Left cardiac atrium (tissue), 4 donors: ENCODE data around the gene FREM3. TPM values are rescaled to one million over a fixed set of nuclear protein-coding genes. Genes with fewer than 3 reads are reported as not detected.
"Not testable (repeated sequence)": the region's sequence is repeated elsewhere in the genome, so short reads cannot be mapped to it uniquely, and the experiment has no call there.

ENCODE experiments used
- ATAC-seq, 2 donors: fragments of 200-7000 bp; cut with Tn5 transposase; one replicate each; pipeline ENCODE4 v1.9.1; 2020; ENCODE audit warnings: mild to moderate bottlenecking in 2 of 2, moderate library complexity in 2 of 2
- DNase-seq: peaks from one replicate; pipeline ENCODE4 v3.0.0-alpha.2; 2020
- intact Hi-C, 2 donors: fragments of 100-400 bp; cut with DNase I; formaldehyde crosslinking; loops; one replicate each; pipeline versions ENCODE4 v1.14.1 to v1.15.1; 2022 to 2023
- long read RNA-seq: library from polyadenylated mRNA; unstranded; transcript quantifications from one replicate; pipeline ENCODE4 v2.0.0, GENCODE V29; 2021
- total RNA-seq, 2 donors: library from RNA; stranded (reverse); fragmentation: NEBNext Ultra II Directional; extraction: Animal tissue kit (Norgen Biotek cat#: 25700); gene quantifications; one replicate each; pipeline ENCODE4 v1.2.1, GENCODE V29; 2021
- donor health status: DM: no; HTN: yes; CAD: no.
- donor health status: DM: no; HTN: yes; CAD: no; lungs with severe emphysema.
- donor health status: DM: yes; HTN: yes; CAD: no.
- donor health status: Dilated cardiomyopathy.

Gene FREM3
- under 1 TPM in 1 of 2 donors, not detected in 1; 0.08 TPM for total RNA-seq
- long read RNA-seq, full-length matches to known transcripts: 1 of 2 reads
- long read RNA-seq, partial matches to known transcripts: 0 of 2 reads
- long read RNA-seq, other reads (novel, unspliced or antisense): 1 of 2 reads

- intact Hi-C loops: no loop called here
- peak; percentile 34 to 67 for ATAC-seq
- no peak for DNase-seq
Measured at GRCh38 chr4:143700416-143701352, at the start of gene FREM3. FREM3 (minus strand) TSS chr4:143700675; CDS start chr4:143700675, 0 bp downstream.

- no peak for ATAC-seq
- DNase-seq: no peak
- intact Hi-C loops: no loop called here
Measured at GRCh38 chr4:143745874-143746273, 45.4 kb upstream of the FREM3 start.

- no peak for DNase-seq
- no peak for ATAC-seq
- intact Hi-C loops: no loop called here
Measured at GRCh38 chr4:143743591-143743990, 43.1 kb upstream of the FREM3 start.

- intact Hi-C loops: no loop called here
- DNase-seq: no peak
- no peak for ATAC-seq
Measured at GRCh38 chr4:143742834-143743233, 42.4 kb upstream of the FREM3 start.

GRCh38 chr4:143736861-143737260 is 36.4 kb upstream of the FREM3 start:
- intact Hi-C loops: no loop called here
- no peak for ATAC-seq
- no peak for DNase-seq

GRCh38 chr4:143736061-143736460 is 35.6 kb upstream of the FREM3 start:
- intact Hi-C loops, ATAC-seq, DNase-seq: not testable (repeated sequence)

- DNase-seq (no peak), ATAC-seq (peak; percentile 23 to 50)
- intact Hi-C loops: no loop called here
Measured at GRCh38 chr4:143728166-143728565, 27.7 kb upstream of the FREM3 start.

- intact Hi-C loops: no loop called here
- ATAC-seq: no peak
- DNase-seq: no peak
Measured at GRCh38 chr4:143726714-143727113, 26.2 kb upstream of the FREM3 start.

GRCh38 chr4:143721317-143721716 is 20.8 kb upstream of the FREM3 start:
- DNase-seq (no peak), ATAC-seq (no peak)
- intact Hi-C loops: no loop called here

GRCh38 chr4:143718748-143719147 is 18.3 kb upstream of the FREM3 start:
- DNase-seq, ATAC-seq, intact Hi-C loops: not testable (repeated sequence)

GRCh38 chr4:143713955-143714625 is 13.6 kb upstream of the FREM3 start:
- no peak for DNase-seq
- intact Hi-C loops: no loop called here
- ATAC-seq: no peak

GRCh38 chr4:143713553-143713952 is 13.1 kb upstream of the FREM3 start:
- intact Hi-C loops: no loop called here
- DNase-seq (no peak), ATAC-seq (no peak)

- ATAC-seq: no peak
- DNase-seq: no peak
- intact Hi-C loops: no loop called here
Measured at GRCh38 chr4:143712155-143712550, 11.7 kb upstream of the FREM3 start.

- intact Hi-C loops: no loop called here
- ATAC-seq (no peak), DNase-seq (no peak)
Measured at GRCh38 chr4:143711543-143712154, 11.2 kb upstream of the FREM3 start.

GRCh38 chr4:143701365-143701764 is 890 bp upstream of the FREM3 start:
- intact Hi-C loops: no loop called here
- DNase-seq (no peak), ATAC-seq (no peak)

- DNase-seq (peak; percentile 41), ATAC-seq (peak; percentile 68 to 73)
Measured at GRCh38 chr4:143700046-143700415, 444 bp downstream of the FREM3 start.

GRCh38 chr4:143699331-143700045 is 987 bp downstream of the FREM3 start:
- intact Hi-C loops: no loop called here
- DNase-seq: no peak
- peak in 1 of 2 donors; percentile 8 for ATAC-seq

More at GRCh38 chr4:143700046-143700415, 444 bp downstream of the FREM3 start:
- intact Hi-C loops: no loop called here

GRCh38 chr4:143693856-143694255 is 6.6 kb downstream of the FREM3 start:
- intact Hi-C loops: no loop called here
- ATAC-seq: no peak

GRCh38 chr4:143692241-143692640 is 8.2 kb downstream of the FREM3 start:
- ATAC-seq: no peak
- DNase-seq: no peak
- intact Hi-C loops: no loop called here

More at GRCh38 chr4:143693856-143694255, 6.6 kb downstream of the FREM3 start:
- no peak for DNase-seq
